ENCODE results near the gene MASTL.

Gene MASTL

DNA sequence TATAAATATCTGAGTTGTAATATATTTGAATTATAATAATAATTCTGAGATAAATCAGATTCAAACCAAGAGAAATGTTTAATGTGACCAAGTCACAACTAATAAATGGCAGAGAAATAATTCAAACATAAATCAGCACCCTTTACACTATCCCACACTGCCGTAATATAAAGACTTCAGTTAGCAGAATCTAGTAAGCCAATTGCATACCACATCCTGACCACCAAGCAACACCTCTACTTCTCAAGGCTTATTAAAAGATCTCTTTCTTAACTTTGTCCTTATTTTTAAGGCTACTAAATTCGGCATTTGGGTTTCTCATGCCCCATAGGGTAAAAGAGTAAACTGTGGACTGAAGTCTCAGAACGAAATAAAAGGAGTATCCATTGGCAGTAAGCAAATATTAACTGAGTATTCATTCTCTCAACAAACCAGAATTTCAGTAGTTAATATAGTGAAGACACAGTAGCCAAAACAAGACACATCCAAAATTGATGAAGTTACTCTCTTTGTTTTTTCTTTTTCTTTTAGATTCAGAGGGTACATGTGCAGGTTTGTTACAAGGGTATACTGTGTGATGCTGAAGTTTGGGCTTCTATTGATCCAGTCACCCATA is 70.6 kb downstream of the MASTL start:
- DNase-seq (ENCODE audit: low spot score) = no peak

DNA sequence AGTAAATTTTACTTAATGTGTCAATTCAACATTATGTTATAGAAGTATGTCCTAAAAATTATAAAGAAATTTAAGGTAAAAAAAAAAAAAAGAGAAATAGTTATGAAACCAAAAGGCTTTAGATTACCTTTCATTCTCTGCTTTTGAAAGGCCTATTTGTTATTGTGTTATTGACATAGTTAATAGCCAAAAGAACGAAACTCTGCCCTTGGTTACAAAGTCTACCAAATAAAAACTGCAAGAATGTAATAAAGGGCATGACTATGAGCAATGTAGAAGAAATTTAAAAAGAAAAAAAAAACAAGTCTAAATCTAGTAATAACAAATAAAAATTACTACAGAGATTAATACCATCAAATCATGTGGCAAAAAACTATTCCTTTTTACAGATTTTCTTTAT is 74.9 kb downstream of the MASTL start:
- DNase-seq (ENCODE audit: low spot score) = no peak

DNA sequence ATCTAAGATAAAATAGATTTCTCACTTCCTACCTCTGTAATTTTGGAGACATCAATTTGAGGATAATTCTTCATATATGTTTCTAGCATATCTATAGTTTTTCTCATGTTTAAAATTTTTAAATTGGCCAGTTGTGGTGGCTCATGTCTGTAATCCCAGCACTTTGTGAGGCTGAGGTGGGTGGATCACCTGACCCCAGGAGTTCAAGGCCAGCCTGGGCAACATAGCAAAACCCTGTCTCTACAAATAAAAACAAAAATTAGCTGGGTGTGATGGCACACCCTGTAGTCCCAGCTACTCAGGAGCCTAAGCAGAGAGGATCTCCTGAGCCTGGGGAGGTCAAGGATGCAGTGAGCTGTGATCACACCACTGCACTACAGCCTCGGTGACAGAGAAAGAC is 80.6 kb downstream of the MASTL start:
- DNase-seq (ENCODE audit: low spot score) = no peak

Data from putamen (tissue), 1 donor.